HepG2 (cell line): Measurements from ENCODE around the gene ZNF280A. TPM values are rescaled to one million over a fixed set of nuclear protein-coding genes. Genes with fewer than 3 reads are reported as not detected.

Experiments used
- ATAC-seq: fragments of 200-7000 bp; cut with Tn5 transposase; 3 replicates; pipeline ENCODE4 v1.9.1; 2020; ENCODE audit warnings: mild to moderate bottlenecking, moderate library complexity
- BruUV-seq: library from RNA; stranded (reverse); fragments of 400-500 nt; replicated peaks from 2 replicates; lab custom pipeline; 2021; lab: Mats Ljungman, UMichigan
- CTCF ChIA-PET: fragments of 300-600 bp; formaldehyde crosslinking; extraction: SDS; loops from one replicate; lab custom pipeline; 2021; ENCODE audit warnings: low total read pairs, inconsistent platforms, low intra/inter-chr PET ratio; lab: Yijun Ruan, JAX
- POLR2A ChIA-PET: fragments of 350-600 bp; sonication (Branson Sonifier 250); formaldehyde crosslinking; loops from one replicate; lab custom pipeline; 2020; ENCODE audit warnings: antibody characterized with exemption, inconsistent platforms; lab: Yijun Ruan, JAX
- DNase-seq: peaks from one replicate; pipeline ENCODE4 v3.0.0-alpha.2; 2015; ENCODE audit warnings: low spot score
- FAIRE-seq: peaks from 3 replicates; lab custom pipeline; 2011; peaks lifted over from hg19 to GRCh38; lab: Jason Lieb, UNC
- H2AFZ ChIP-seq: one replicate; pipeline ENCODE4 v1.6.1; 2011; ENCODE audit warnings: low read length, inconsistent platforms
- H3K27ac ChIP-seq: fragments of 300-600 bp; 3 replicates; pipeline ENCODE4 v1.8.0; 2011; ENCODE audit warnings: mixed run types, mild to moderate bottlenecking, mixed read lengths, low read length, inconsistent platforms; ENCODE audit not compliant: insufficient read depth; ENCODE audit errors: extremely low read length
- H3K27me3 ChIP-seq, 2 experiments: fragments of 200-600 bp in 1 of 2; 2 replicates in 1 of 2; 3 replicates in 1 of 2; pipeline versions ENCODE4 v1.6.0 to v1.8.0; 2011; ENCODE audit warnings: low read length in 2 of 2, mild to moderate bottlenecking in 2 of 2, moderate library complexity in 2 of 2, inconsistent platforms in 1 of 2; ENCODE audit not compliant: insufficient read depth in 2 of 2, control insufficient read depth in 1 of 2
- H3K36me3 ChIP-seq, 2 experiments: fragments of 200-600 bp in 1 of 2; replicated peaks in 1 of 2; 2 replicates in 1 of 2; 3 replicates in 1 of 2; pipeline versions ENCODE4 v1.5.1 to v1.8.0; 2011; ENCODE audit warnings: low read length in 2 of 2, inconsistent platforms in 1 of 2; ENCODE audit not compliant: insufficient read depth in 2 of 2, control insufficient read depth in 1 of 2
- H3K4me1 ChIP-seq: 2 replicates; pipeline ENCODE4 v1.5.1; 2012; ENCODE audit warnings: low read length, inconsistent platforms; ENCODE audit not compliant: insufficient read depth
- H3K4me2 ChIP-seq: 2 replicates; pipeline ENCODE4 v1.6.0; 2011; ENCODE audit warnings: low read depth, low read length, inconsistent platforms
- H3K4me3 ChIP-seq, 3 experiments: fragments of 200-600 bp in 1 of 3; sonication (generic), shearing (Covaris generic) in 1 of 3; replicated peaks in 1 of 3; 2 replicates each; pipeline ENCODE4 v1.5.1; 2011 to 2016; ENCODE audit warnings: low read length in 3 of 3, inconsistent platforms in 2 of 3, low read depth in 2 of 3, mild to moderate bottlenecking in 2 of 3, control low read depth in 1 of 3, mixed read lengths in 1 of 3; ENCODE audit not compliant: insufficient read depth in 1 of 3
- H3K79me2 ChIP-seq: one replicate; pipeline ENCODE4 v1.6.1; 2011; ENCODE audit warnings: low read length, inconsistent platforms; ENCODE audit not compliant: insufficient read depth
- H3K9ac ChIP-seq: 2 replicates; pipeline ENCODE4 v1.6.0; 2011; ENCODE audit warnings: mild to moderate bottlenecking, low read depth, low read length, inconsistent platforms; ENCODE audit not compliant: insufficient read depth
- H3K9me3 ChIP-seq: 2 replicates; pipeline ENCODE4 v1.5.1; 2012; ENCODE audit warnings: mild to moderate bottlenecking, low read length
- H4K20me1 ChIP-seq: 2 replicates; pipeline ENCODE4 v1.6.0; 2011; ENCODE audit warnings: inconsistent platforms, mild to moderate bottlenecking, low read length, moderate library complexity; ENCODE audit not compliant: insufficient read depth
- HNRNPUL1 ChIP-seq: fragments of 200-400 bp; formaldehyde crosslinking; IDR thresholded peaks from 2 replicates; pipeline ENCODE4 v1.6.1; 2017; ENCODE audit warnings: low read depth, mild to moderate bottlenecking, low read length, moderate library complexity
- SALL1 ChIP-seq: sonication (generic); formaldehyde crosslinking; IDR thresholded peaks from 2 replicates; pipeline ENCODE4 v1.8.0; 2022; ENCODE audit warnings: mild to moderate bottlenecking, missing genetic modification reagents
- SRSF1 ChIP-seq: fragments of 200-400 bp; formaldehyde crosslinking; optimal IDR thresholded peaks from 2 replicates; pipeline ENCODE3; 2017; ENCODE audit warnings: mild to moderate bottlenecking, low read depth, low read length, moderate library complexity
- ZNF230 ChIP-seq: sonication (generic); formaldehyde crosslinking; IDR thresholded peaks from 2 replicates; pipeline ENCODE4 v1.4.0; 2020; ENCODE audit warnings: mild to moderate bottlenecking, missing genetic modification reagents
- ZNF703 ChIP-seq: sonication (generic); formaldehyde crosslinking; IDR thresholded peaks from 2 replicates; pipeline ENCODE4 v1.5.1; 2020; ENCODE audit warnings: missing genetic modification reagents, mild to moderate bottlenecking, moderate library complexity, borderline replicate concordance
- WGBS: methylation state at CpG from one replicate; pipeline ENCODE4 v1.1.6; 2017; ENCODE audit warnings: low lambda C conversion rate; 5-methylcytosine and 5-hydroxymethylcytosine counted together
- in situ Hi-C: cut with HindIII; loops from 2 replicates; pipeline ENCODE4 v1.10.0; 2017; ENCODE audit warnings: low pct_unique_long_range_greater_than_20kb; ENCODE audit not compliant: extremely low pct_ligation_motif_present
- intact Hi-C: fragments of 100-400 bp; cut with micrococcal nuclease; formaldehyde crosslinking; loops from one replicate; pipeline ENCODE4 v1.10.0; 2022; ENCODE audit not compliant: unreplicated experiment
- polyA plus RNA-seq, 8 experiments: library from polyadenylated mRNA; depleted of rRNA in 3 of 8; stranded (reverse) in 7 of 8; unstranded in 1 of 8; fragments of >200 nt; fragmentation: Illumina TruSeq in 4 of 8; extraction: Trizol in 4 of 8; gene quantifications; 2 replicates each; pipeline versions ENCODE4 v1.2.1 to v1.2.3, GENCODE V29; 2011 to 2016; ENCODE audit warnings: low read depth in 4 of 8, missing spikeins in 1 of 8, mixed read lengths in 1 of 8; ENCODE audit not compliant: insufficient read depth in 1 of 8
- total RNA-seq, 5 experiments: library from RNA; depleted of rRNA; stranded (reverse); fragments of >200 nt; fragmentation: Illumina TruSeq; extraction: Trizol; gene quantifications; 2 replicates each; pipeline ENCODE4 v1.2.3, GENCODE V29; 2016; ENCODE audit warnings: low read depth in 1 of 5
- TF ChIP-seq, protein P1 (sequence below): sonication (generic); formaldehyde crosslinking; IDR thresholded peaks from 2 replicates; pipeline ENCODE4 v1.5.0; 2020; ENCODE audit warnings: mild to moderate bottlenecking, missing genetic modification reagents, moderate library complexity
- TF ChIP-seq, protein P2 (sequence below): sonication (generic); formaldehyde crosslinking; IDR thresholded peaks from 2 replicates; pipeline ENCODE4 v1.4.0; 2020; ENCODE audit warnings: mild to moderate bottlenecking, missing genetic modification reagents
- TF ChIP-seq, protein P3 (sequence below): IDR thresholded peaks from 2 replicates; pipeline ENCODE4 v1.4.0; 2020; ENCODE audit warnings: mild to moderate bottlenecking, missing genetic modification reagents
- TF ChIP-seq, protein P4 (sequence below): sonication (generic); formaldehyde crosslinking; IDR thresholded peaks from 2 replicates; pipeline ENCODE4 v1.8.0; 2022; ENCODE audit warnings: mild to moderate bottlenecking, missing genetic modification reagents, moderate library complexity
- TF ChIP-seq, protein P5 (sequence below): sonication (generic); formaldehyde crosslinking; IDR thresholded peaks from 2 replicates; pipeline ENCODE4 v1.4.0; 2020; ENCODE audit warnings: mild to moderate bottlenecking, missing genetic modification reagents

Gene ZNF280A
- total and polyA plus RNA-seq, 2 of the 13 experiments (the other 11 are each of a cell fraction or from before 2014, with no cell fraction given) = 1.4 to 2.9 TPM

DNA sequence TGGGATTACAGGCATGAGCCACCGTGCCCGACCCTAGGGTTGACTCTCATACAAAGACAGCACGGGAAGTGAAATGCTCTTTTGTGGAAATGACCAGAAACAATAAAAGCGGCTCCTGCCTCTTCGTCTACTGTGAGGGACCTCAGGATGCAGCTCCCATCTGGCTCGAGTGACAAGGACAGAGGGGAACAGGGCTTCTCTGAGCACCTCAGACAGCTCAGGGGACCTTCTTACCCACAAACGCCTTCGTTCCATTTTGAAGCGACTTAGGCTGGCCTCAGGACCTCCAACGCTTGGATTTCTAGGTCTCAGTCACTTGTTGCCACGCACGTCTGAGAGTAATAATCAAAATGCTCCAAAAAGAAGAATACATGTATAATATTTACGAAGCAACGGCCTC lies 36.5 kb upstream of the ZNF280A start:
- Histone ChIP-seq H3K4me2 (no peak overlapping the region), H3K4me3 (no peak overlapping the region), H3K36me3 (no peaks in the 10 kb centered on the region), H3K27ac (no peak overlapping the region), H2AFZ (no peak overlapping the region), H3K9ac (no peak overlapping the region), H4K20me1 (no peaks in the 10 kb centered on the region), H3K27me3 (peaks cover 0 to 1% of the 10 kb centered on the region in 2 experiments; a peak in 1 of 5 replicates), H3K4me1 (no peaks in the 10 kb centered on the region; the same call in 1 of the 2 replicates), H3K9me3 (no peaks in the 10 kb centered on the region), H3K79me2 (no peaks in the 10 kb centered on the region)
- 74% methylated on average over 14 of the region's 14 CpGs for WGBS
- ATAC-seq = no peak
- no TSS peak for BruUV-seq
- CTCF ChIA-PET = no interaction called here
- intact Hi-C loops (no loop called here), in situ Hi-C loops (no loop called here)
- POLR2A ChIA-PET = no interaction called here
- DNase-seq = no peak
- no peak for FAIRE-seq
- TF ChIP-seq SALL1 (CRISPR knock-in tag) (no peak), ZNF230 (CRISPR knock-in tag) (no peak), SRSF1 (no peak), ZNF703 (no peak), HNRNPUL1 (no peak)
- TF ChIP-seq, protein P1, sequence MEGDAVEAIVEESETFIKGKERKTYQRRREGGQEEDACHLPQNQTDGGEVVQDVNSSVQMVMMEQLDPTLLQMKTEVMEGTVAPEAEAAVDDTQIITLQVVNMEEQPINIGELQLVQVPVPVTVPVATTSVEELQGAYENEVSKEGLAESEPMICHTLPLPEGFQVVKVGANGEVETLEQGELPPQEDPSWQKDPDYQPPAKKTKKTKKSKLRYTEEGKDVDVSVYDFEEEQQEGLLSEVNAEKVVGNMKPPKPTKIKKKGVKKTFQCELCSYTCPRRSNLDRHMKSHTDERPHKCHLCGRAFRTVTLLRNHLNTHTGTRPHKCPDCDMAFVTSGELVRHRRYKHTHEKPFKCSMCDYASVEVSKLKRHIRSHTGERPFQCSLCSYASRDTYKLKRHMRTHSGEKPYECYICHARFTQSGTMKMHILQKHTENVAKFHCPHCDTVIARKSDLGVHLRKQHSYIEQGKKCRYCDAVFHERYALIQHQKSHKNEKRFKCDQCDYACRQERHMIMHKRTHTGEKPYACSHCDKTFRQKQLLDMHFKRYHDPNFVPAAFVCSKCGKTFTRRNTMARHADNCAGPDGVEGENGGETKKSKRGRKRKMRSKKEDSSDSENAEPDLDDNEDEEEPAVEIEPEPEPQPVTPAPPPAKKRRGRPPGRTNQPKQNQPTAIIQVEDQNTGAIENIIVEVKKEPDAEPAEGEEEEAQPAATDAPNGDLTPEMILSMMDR (CRISPR knock-in tag) = no peak
- TF ChIP-seq, protein P2, sequence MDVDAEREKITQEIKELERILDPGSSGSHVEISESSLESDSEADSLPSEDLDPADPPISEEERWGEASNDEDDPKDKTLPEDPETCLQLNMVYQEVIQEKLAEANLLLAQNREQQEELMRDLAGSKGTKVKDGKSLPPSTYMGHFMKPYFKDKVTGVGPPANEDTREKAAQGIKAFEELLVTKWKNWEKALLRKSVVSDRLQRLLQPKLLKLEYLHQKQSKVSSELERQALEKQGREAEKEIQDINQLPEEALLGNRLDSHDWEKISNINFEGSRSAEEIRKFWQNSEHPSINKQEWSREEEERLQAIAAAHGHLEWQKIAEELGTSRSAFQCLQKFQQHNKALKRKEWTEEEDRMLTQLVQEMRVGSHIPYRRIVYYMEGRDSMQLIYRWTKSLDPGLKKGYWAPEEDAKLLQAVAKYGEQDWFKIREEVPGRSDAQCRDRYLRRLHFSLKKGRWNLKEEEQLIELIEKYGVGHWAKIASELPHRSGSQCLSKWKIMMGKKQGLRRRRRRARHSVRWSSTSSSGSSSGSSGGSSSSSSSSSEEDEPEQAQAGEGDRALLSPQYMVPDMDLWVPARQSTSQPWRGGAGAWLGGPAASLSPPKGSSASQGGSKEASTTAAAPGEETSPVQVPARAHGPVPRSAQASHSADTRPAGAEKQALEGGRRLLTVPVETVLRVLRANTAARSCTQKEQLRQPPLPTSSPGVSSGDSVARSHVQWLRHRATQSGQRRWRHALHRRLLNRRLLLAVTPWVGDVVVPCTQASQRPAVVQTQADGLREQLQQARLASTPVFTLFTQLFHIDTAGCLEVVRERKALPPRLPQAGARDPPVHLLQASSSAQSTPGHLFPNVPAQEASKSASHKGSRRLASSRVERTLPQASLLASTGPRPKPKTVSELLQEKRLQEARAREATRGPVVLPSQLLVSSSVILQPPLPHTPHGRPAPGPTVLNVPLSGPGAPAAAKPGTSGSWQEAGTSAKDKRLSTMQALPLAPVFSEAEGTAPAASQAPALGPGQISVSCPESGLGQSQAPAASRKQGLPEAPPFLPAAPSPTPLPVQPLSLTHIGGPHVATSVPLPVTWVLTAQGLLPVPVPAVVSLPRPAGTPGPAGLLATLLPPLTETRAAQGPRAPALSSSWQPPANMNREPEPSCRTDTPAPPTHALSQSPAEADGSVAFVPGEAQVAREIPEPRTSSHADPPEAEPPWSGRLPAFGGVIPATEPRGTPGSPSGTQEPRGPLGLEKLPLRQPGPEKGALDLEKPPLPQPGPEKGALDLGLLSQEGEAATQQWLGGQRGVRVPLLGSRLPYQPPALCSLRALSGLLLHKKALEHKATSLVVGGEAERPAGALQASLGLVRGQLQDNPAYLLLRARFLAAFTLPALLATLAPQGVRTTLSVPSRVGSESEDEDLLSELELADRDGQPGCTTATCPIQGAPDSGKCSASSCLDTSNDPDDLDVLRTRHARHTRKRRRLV (CRISPR knock-in tag) = no peak
- TF ChIP-seq, protein P3, sequence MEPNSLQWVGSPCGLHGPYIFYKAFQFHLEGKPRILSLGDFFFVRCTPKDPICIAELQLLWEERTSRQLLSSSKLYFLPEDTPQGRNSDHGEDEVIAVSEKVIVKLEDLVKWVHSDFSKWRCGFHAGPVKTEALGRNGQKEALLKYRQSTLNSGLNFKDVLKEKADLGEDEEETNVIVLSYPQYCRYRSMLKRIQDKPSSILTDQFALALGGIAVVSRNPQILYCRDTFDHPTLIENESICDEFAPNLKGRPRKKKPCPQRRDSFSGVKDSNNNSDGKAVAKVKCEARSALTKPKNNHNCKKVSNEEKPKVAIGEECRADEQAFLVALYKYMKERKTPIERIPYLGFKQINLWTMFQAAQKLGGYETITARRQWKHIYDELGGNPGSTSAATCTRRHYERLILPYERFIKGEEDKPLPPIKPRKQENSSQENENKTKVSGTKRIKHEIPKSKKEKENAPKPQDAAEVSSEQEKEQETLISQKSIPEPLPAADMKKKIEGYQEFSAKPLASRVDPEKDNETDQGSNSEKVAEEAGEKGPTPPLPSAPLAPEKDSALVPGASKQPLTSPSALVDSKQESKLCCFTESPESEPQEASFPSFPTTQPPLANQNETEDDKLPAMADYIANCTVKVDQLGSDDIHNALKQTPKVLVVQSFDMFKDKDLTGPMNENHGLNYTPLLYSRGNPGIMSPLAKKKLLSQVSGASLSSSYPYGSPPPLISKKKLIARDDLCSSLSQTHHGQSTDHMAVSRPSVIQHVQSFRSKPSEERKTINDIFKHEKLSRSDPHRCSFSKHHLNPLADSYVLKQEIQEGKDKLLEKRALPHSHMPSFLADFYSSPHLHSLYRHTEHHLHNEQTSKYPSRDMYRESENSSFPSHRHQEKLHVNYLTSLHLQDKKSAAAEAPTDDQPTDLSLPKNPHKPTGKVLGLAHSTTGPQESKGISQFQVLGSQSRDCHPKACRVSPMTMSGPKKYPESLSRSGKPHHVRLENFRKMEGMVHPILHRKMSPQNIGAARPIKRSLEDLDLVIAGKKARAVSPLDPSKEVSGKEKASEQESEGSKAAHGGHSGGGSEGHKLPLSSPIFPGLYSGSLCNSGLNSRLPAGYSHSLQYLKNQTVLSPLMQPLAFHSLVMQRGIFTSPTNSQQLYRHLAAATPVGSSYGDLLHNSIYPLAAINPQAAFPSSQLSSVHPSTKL (CRISPR knock-in tag) = no peak
- TF ChIP-seq, protein P4, sequence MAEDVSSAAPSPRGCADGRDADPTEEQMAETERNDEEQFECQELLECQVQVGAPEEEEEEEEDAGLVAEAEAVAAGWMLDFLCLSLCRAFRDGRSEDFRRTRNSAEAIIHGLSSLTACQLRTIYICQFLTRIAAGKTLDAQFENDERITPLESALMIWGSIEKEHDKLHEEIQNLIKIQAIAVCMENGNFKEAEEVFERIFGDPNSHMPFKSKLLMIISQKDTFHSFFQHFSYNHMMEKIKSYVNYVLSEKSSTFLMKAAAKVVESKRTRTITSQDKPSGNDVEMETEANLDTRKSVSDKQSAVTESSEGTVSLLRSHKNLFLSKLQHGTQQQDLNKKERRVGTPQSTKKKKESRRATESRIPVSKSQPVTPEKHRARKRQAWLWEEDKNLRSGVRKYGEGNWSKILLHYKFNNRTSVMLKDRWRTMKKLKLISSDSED (CRISPR knock-in tag) = no peak
- TF ChIP-seq, protein P5, sequence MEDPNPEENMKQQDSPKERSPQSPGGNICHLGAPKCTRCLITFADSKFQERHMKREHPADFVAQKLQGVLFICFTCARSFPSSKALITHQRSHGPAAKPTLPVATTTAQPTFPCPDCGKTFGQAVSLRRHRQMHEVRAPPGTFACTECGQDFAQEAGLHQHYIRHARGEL (CRISPR knock-in tag) = no peak
